GM18870 (cell line): ENCODE results near the gene GIGYF2.
"Not testable (repeated sequence)": the region's sequence is repeated elsewhere in the genome, so short reads cannot be mapped to it uniquely, and the experiment has no call there.

Experiments
- ATAC-seq: cut with Tn5 transposase; IDR thresholded peaks from one replicate; pipeline ENCODE4 v1.9.1; 2021; ENCODE audit warnings: moderate library complexity; ENCODE audit not compliant: unreplicated experiment

The GIGYF2 gene, protein sequence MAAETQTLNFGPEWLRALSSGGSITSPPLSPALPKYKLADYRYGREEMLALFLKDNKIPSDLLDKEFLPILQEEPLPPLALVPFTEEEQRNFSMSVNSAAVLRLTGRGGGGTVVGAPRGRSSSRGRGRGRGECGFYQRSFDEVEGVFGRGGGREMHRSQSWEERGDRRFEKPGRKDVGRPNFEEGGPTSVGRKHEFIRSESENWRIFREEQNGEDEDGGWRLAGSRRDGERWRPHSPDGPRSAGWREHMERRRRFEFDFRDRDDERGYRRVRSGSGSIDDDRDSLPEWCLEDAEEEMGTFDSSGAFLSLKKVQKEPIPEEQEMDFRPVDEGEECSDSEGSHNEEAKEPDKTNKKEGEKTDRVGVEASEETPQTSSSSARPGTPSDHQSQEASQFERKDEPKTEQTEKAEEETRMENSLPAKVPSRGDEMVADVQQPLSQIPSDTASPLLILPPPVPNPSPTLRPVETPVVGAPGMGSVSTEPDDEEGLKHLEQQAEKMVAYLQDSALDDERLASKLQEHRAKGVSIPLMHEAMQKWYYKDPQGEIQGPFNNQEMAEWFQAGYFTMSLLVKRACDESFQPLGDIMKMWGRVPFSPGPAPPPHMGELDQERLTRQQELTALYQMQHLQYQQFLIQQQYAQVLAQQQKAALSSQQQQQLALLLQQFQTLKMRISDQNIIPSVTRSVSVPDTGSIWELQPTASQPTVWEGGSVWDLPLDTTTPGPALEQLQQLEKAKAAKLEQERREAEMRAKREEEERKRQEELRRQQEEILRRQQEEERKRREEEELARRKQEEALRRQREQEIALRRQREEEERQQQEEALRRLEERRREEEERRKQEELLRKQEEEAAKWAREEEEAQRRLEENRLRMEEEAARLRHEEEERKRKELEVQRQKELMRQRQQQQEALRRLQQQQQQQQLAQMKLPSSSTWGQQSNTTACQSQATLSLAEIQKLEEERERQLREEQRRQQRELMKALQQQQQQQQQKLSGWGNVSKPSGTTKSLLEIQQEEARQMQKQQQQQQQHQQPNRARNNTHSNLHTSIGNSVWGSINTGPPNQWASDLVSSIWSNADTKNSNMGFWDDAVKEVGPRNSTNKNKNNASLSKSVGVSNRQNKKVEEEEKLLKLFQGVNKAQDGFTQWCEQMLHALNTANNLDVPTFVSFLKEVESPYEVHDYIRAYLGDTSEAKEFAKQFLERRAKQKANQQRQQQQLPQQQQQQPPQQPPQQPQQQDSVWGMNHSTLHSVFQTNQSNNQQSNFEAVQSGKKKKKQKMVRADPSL (N-terminal part only)

DNA sequence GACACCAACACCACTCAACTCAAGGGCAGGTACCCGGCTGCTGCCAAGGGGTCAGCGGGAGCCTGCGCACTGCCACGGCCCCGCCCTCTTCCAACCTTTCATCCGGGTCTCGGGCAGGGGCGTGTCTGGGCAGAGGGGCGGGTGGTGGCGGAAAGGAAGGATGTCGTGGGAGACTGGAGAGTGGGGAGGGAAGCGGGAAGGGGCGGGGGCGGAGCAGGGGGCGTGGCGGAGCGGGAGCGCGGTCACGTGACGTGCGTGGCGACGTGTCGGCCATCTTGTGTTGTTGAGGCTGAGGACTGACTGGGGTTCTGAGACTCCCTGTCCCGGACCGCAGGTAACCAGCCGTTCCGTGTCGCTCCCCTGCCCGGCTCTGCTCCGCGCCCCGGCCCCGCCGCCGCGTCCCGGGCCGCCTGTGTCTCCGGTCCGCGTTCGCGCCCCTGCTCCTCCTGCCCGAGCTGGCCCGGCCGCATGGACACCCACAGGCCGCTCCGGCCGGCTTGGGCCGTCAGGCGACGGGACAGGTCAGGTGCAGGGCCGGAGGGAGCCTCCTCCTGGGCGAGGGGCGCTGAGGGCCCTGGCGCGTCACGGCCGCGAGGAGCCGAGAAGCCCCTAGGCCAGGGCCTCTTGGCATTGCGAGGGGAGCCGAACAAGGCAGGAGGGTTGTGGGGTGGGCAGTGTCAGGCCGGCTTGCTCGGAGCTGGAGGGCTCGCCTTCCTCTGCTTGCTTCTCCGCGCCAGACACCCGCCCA is at the start of gene GIGYF2:
TSS of gene GIGYF2 (plus strand) at position 273 of the 748 bp plus-strand sequence. CDS start 37,867 bp downstream, outside the sequence.
- ATAC-seq = peak; percentile 73

DNA sequence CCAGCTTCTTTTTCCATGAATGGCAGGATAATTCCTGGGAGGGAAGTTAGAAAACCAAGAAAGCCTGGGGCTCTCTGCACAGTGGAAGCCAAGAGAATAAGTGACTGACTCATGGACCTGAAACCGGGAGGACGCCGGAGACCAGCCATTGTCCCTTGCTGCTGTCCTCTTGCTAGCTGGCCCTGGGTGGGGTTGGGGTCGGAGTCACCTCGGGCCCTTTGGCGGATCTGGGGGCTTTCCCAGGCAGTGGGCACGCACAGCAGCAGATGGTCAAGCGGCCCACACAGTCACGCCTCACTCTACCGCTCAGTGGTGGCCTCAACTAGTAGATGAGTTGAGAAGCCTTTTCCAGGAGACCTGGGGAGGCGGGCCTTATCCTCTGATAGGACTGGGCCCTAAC is 48.1 kb upstream of the GIGYF2 start:
- ATAC-seq = no peak

DNA sequence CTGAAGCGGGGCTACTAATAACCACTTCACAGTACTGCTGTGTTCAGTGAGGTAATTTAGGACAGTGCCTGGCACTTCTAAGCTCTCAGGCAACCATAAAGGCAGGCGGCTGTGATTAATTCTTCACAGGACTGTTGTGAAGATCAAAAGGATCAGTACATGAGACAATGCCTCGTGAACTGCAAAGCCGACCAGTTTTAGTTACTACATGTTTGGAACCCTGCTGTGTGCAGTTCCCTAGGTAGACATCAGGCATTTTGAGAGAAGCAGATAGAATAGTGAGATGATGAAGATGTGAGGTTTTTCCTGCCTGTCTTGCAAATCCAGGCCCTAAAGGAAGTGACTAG is 44.7 kb upstream of the GIGYF2 start:
- no peak for ATAC-seq

DNA sequence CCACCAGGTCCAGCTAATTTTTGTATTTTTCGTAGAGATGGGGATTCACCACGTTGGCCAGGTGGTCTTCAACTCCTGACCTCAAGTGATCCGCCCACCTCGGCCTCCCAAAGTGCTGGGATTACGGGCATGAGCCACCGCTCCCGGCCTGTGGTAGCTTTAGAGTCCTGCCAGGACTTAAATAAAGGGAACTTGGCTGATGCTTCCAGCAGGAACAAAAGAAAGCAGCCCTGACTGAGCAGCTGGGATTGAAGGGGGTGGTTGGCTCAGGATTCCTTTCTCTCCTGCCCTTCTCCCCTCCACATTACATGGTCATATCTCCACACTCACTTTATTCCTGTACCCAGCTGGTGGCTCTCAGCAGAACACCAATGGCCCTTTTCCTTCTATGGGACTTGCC is 43.7 kb upstream of the GIGYF2 start:
- ATAC-seq = no peak

DNA sequence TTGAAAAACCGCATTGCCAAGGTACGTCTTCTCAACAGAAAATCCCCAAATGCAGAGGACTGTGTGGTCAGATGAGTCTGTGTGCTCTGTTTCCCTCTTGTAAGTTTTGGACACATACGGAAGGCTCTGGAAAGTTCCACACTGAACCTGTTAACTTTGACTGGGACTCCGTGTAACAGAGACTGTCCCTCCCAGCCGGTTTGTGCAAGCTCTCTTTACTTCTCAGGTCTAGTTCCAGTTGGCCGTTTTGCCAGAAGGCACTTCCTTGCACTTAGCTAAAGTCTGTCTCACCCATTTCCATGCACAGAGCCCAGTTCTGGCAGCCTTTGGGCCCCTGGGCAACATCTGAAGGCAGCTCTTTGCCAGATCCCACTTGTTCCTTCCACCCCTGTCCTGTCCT is 41.7 kb upstream of the GIGYF2 start:
- no peak for ATAC-seq

DNA sequence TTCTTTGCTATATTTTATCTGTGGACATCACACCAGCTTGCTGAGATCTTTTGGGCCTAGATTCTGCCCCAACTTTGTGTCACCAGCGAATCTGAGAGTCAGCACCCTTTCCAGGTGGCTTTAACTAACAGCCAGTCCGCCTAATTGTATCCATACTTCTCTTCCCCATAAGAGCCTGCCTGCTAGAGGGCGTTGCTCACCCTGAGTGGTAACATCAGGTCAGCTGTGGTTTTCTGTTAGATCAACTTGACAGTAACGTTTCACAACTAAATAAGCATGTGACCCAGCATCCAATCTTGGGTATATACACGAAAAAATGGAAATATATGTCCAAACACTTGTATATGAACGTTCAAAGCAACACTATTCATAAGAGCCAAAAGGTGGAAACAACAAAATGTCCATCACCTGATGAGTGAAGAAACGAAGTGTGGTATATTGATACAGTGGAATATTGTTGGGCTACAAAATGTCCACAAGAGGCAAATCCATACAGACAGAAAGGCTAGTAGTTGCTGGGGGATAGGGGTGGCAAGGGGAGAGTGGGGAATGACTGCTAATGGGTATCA is 38.8 kb upstream of the GIGYF2 start:
- no peak for ATAC-seq

DNA sequence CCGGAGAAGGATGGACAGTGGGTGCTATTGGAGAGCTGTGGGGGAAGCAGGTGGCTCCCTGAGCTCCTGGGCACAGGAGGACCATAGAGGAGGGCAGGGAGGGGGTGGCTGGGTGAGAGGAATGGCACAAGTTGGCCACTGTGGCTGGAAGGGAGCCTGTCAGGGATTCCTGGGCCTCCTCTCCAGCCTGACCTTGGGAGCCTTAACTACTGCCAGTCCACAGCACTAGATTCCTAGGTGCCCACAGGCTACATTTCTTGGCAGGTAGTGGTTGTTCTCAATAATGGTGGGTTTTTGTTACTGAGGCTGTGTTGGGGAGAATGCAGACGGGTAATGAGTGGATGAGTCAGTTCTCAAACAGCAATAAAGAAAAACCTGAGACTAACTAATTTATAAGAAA is 37.8 kb upstream of the GIGYF2 start:
- ATAC-seq = no peak

DNA sequence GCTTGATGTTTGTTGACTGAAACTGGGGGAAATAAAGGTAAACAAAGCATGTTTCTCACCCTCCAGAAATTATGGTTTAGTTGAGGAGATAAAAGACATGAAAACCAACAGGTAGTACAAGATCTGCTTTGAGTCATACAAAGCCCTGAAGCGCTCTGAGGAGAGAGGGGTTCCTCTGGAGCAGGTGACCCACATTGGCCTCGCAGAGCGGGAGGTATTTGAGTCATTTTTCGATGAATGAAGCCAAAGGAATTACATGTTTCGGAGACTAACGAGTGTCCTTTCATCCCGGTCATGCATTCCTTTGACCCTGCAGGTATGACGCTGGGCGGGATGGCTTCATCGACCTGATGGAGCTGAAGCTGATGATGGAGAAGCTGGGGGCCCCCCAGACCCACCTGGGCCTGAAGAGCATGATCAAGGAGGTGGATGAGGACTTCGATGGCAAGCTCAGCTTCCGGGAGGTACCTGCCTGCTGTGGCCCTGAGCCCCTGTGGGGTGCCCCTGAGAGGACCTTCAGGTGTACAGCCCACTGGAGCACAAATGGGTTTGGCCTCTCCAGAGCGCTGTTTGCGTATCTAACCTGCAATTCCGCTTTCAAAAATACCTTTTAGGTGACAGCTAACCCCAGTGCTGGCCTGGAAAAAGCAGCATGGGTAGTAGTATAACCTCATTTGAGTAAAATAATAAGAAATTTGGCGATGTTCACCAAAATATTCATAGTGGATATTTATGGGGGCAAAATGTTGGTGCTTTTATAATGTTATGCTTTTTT is 34.5 kb upstream of the GIGYF2 start:
- no peak for ATAC-seq

DNA sequence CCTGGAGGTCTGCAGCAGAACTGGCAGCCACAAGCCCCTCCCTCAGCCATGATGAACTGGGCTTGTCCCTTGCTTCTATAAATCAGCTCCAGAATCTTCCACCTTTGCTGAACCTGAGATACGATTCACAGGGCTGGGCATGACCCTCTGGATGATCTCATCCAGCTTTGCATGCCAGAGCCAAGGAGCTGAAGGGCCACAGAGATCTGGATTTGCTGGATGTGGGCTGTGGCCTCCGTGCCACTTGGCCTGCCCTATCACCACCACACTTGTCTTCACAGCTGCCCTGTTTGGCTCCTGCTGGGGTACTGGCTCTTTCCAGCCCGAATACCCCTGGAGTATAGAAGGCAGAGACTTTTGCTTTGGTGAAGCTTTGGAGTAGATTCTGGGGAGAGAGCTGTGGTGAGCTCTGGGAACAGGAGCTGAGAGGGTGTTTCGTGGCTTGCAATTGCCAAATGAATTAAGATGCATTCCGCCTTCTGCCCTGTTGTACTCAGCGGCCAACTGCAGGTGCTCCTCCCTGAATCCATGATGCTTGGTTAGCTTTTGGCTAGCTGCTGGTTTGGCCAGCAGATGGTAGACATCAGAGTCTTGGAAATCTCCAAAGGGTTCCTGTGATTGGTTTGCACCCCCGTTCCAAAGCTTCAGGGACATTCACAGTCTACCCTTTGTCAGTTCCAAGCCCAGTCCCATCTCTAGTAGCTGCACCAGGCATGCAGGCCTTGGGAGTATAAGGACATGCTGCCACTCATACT is 30.9 kb upstream of the GIGYF2 start:
- no peak for ATAC-seq

DNA sequence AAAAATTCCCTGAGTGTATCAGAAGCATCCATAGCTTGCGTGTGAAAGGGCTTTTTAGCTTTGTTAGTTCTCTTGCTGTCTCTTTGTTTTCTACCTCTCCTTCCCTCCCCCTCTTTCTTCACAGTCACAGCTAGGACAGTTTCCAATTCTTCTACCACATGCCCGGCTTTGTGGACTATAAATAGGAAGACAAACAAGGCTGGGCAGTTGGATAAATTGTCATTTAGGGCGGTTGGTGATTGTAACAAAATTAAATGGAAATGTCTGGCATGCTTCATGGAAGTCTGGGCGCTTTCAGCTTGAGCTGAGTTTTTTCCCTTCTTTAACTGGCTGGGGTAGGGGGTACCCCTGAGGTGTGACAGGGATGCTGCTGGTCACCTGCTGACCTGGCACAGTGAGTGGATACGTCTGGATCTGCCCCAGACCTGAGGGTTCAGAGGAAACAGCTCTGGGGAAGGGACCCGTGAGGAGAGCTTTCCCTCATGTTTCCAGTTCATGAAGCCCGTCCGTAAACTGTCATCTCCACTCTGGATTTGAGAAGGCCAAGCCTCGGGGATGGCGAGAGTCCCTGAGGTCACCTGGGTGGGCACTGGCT is 29.0 kb upstream of the GIGYF2 start:
- ATAC-seq = no peak

DNA sequence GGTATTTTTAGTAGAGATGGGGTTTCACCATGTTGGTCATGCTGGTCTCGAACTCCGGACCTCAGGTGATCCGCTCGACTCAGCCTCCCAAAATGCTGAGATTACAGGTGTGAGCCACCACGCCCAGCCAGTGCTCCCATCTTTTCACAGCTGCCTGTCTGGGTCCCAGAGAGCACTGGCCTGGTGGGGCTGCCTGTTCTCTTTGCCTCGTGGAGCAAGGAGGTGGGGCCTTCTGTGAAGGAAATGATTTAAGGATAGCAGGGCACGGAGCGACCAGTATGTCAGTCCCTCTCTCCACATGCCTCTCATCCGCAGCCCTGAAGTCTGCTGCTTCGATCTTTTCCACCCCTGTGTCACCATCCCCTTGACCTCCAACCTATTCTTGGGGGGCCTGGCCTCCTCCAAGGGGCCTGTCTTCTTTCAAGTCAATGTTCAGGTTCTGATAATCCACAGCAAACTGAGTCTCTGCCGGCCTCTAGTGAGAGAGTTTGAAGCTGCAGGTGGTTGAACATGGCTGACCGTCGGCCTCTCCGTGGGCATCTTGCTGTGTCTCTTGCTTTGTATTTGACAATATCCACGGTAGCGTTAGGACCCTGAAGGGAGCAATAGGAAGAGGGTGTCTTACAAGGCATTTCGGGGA is 28.2 kb upstream of the GIGYF2 start:
- no peak for ATAC-seq

DNA sequence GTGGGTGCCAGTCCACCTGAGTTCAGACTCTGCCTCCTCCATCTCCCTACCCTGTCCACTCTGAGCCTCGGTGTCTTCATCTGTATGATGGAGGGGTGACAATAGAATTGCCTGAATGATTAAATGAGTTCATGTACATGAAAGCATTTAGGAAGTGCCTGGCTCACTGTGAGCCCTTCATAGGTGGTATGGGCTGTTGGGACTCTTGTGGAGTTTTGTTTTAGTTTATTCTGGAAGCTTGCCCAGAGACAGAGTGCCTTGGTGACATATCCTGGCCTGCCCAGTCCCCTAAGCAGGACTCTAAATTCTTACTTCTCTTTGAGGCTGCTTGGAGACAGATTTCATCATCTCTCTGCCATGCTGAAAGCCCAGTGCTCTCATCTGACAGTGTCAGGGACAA is 24.5 kb upstream of the GIGYF2 start:
- ATAC-seq = no peak

DNA sequence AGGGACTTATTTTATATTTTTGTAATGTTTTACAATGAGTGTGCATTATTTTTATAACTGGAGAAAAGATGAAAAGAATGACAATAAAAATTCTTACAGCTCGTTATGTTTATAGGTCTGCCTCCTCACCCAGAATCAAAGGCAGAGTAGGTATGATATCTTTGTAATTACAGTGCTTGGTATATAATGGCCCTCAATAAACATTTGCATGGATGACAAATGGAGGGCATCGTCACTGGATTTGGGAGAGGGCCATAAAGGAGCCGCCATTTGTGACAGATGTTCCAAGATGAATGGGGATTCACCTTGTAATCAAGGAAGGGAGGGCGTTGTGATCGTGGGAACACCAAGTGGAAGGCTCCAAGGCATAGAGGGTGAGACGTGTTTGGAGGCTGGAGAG is 22.6 kb upstream of the GIGYF2 start:
- no peak for ATAC-seq

DNA sequence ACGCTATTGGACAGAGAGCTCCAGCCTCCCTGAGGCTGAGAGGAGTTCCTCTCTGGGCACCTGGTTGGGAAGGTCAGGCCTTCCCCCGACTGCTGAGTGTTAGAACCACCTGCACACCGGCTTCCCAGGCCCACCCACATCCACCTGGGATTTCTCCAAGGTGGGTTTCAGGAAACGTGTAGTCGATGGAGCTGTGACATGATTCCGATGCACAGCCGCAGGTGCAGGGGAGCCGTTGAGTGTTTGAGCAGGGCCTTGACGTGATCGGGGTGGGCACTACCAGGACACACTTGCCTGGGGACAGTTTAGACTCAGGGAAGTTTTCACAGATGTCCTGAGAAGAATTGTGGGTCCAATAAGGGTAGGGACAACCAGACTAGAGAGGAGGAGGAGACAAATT is 21.8 kb upstream of the GIGYF2 start:
- no peak for ATAC-seq

DNA sequence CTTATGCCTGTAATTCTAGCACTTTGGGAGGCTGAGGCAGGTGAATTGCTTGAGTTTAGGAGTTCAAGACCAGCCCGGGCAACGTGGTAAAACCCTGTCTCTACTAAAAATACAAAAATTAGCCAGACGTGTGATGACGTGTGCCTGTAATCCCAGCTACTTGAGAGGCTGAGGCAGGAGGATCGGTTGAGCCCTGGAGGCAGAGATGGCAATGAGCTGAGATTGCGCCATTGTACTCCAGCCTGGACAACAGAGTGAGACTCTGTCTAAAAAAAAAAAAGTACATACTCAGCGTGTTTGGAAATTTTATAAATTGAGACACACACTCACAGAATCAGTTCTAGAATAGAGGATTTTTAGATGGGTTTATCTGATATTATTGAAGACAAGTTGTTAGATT is 17.1 kb upstream of the GIGYF2 start:
- no peak for ATAC-seq

DNA sequence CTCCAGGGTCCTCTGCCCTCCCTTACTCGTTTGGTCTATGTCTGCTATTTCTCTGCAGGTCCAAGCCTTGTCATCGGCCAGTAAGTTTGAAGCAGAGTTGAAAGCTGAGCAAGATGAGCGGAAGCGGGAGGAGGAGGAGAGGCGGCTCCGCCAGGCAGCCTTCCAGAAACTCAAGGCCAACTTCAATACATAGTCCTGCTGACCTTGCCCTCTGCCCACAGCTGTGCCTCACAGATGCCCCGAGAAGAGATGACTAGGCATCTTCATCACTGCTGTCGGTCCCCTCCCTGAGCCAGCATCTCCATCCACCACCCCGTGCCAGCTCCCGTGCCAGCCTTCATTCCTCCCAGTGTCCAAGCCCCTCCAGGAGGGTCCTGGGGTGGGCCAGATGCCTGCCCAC is 15.6 kb upstream of the GIGYF2 start:
- no peak for ATAC-seq

DNA sequence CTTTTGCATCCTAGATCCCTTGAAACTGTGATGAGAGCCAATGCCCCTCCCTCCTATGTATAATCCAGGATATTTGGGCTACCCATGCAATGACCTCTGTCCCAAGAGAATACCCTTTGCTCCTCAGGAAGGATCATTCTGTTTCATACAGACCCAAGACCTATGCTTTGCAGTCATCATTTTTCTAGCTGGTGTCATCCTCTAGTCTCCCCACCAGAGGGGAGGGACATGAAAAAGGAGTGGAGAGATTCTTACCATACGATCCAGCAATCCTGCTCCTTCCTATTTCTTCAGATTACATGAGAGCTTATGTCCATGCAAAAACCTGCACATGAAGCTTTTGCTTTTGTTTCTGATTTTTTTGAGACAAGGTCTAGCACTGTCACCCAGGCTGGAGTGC is 13.8 kb upstream of the GIGYF2 start:
- ATAC-seq = no peak

DNA sequence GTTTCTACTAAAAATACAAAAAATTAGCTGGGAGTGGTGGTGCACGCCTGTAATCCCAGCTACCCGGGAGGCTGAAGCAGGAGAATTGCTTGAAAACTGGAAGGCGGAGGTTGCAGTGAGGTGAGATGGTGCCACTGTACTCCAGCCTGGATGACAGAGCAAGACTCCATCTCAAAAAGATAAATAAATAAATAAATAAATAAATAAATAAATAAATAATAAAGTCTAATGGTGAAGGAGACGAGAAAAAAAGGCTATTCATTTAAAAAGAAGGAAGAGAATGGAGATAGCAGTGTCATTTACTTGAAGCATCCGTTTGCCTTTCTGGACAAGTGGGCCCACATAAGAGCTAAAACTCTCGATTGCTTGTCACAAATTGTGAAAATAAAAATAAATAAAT is 11.7 kb upstream of the GIGYF2 start:
- ATAC-seq = not testable (repeated sequence)
